ENCODE measurements around the gene RELN.
A peak's percentile ranks its signal among the peaks of the same experiment; 100 is the strongest.
"Not testable (repeated sequence)": the region's sequence is repeated elsewhere in the genome, so short reads cannot be mapped to it uniquely, and the experiment has no call there.

The RELN gene

GRCh38 chr7:103832438-103832837, 157.0 kb downstream of the RELN start:
- DNase-seq: no peak

- DNase-seq: no peak
Observed at GRCh38 chr7:103824251-103824650, 165.2 kb downstream of the RELN start.

- no peak for DNase-seq
Observed at GRCh38 chr7:103823084-103823483, 166.4 kb downstream of the RELN start.

GRCh38 chr7:103821092-103821491, 168.4 kb downstream of the RELN start:
- DNase-seq: no peak

DNA sequence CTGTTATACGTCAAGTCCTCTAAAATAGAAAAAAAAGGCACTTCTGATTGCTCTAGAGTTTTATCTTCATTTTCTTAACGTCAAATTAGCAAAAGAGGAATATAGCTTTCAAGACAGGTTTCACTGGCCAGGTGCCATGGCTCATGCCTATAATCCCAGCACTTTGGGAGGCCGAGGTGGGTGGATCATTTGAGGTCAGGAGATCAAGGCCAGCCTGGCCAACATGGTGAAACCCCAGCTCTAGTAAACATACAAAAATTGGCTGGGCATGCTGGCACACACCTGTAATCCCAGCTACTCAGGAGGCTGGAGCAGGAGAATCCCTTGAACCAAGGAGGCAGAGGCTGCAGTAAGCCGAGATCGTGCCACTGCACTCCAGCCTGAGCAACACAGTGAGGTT, 173.5 kb downstream of the RELN start:
- not testable (repeated sequence) for DNase-seq

DNA sequence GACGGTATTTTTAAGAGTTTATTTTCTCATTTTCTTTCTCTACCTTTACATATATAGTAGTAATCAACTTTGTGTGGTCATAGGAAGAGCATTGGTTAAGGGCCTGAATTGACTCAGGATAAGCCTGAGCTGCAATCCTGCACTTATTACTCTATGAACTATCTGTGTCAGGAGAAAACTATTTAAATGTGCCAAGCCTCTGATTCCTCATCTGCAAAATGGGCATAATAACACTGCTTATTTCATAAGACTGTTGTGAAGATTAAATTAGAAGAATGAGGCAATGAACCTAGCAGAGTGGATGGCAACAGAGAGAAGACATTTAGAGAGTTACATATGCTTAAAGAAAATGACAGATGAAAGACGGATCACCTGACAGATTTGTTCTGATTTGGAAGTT, 175.5 kb downstream of the RELN start:
- no peak for DNase-seq

DNA sequence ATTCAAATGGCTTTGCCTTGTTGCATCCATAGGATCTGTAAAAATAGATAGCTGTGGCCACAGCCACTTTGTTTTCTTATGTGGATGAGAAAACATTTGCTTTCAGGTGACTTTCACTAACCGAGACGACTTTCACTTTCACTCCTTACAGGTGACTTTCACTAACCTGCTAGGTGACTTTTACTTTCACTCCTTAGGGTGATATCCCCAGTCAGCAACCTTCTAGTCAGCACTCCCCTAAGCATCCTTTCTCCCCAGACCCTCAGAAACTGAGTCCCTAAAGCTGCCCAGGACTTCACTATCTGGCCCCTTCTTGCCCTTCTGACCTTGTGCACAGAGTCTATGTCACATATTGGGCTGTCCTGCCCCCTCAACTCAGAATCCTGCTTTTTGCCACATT, 177.5 kb downstream of the RELN start:
- DNase-seq: no peak

DNA sequence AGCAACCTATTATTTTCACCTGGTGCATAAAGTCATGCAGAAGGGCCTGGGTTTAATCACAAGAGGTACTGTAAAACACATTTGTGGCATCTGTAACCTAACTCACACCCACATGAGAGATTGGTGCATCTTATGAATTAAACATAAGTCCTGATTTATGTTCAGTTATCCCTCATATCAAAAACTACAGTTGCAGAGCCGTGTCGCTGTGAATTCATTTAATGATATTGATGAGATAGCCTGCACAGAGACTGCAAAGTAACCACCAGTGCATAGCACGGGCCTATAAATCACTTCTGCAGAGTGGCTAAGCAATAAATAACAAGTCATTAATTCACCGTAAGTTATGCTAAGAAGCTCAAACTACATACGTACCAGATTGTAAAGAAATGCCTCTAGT, 178.2 kb downstream of the RELN start:
- DNase-seq: peak; percentile 4

- peak; percentile 20 for DNase-seq
Observed at GRCh38 chr7:103810112-103810744, 179.2 kb downstream of the RELN start.

- DNase-seq: no peak
Observed at GRCh38 chr7:103809229-103809994, 180.0 kb downstream of the RELN start.

- no peak for DNase-seq
Observed at GRCh38 chr7:103805346-103805745, 184.1 kb downstream of the RELN start.

- DNase-seq: no peak
Observed at GRCh38 chr7:103803631-103804030, 185.8 kb downstream of the RELN start.

- DNase-seq: no peak
Observed at GRCh38 chr7:103799298-103799697, 190.2 kb downstream of the RELN start.

DNA sequence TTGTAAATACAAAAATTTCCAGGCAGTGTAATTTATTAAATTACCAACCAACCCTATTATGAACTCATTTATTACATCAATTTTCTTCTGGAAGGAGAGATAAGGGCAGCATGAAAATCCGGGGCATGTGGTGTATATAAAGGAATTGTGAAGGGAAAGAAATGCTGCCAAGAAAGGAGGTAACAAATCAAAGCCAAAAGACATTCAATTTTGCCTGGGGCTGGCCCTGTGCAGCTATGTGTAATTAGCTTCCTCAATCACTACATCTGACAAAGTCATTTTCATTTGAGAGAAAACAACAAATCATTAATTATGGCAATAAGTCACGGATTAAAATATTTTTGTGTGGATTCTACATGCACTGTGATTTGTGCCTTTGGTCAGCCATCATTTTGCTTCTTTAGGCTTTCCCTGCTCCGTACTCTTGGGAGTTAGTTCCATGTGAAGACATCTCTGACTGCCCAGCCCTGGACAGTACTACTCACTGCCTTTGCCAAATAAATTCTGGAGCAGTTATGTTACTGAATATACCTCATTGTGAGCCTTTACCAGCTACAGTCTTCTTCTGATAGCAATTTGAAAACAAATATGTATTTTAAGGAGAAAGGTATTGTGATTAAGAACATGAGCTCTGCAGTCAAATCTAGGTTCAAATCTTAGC, 191.7 kb downstream of the RELN start:
- DNase-seq: no peak

GRCh38 chr7:103796327-103796962, 193.0 kb downstream of the RELN start:
- DNase-seq: no peak

DNA sequence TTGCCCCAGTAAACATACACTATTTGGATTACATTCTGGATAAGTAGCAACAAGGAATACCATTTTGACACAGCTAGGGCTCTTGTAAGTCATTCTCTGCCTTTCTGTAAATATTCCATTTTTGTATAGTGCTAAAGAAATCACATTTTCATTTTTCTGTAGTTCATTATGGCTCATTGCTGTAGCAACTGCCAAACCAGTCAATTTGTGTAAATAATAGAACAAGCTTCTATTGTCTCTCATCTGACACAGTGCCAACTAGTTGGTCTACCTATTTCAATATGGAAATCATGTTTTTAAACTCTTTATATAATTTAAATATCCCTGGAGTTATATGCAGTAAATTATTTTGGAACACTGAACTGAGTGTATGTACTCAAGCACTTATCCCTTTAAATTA, 193.7 kb downstream of the RELN start:
- no peak for DNase-seq

DNA sequence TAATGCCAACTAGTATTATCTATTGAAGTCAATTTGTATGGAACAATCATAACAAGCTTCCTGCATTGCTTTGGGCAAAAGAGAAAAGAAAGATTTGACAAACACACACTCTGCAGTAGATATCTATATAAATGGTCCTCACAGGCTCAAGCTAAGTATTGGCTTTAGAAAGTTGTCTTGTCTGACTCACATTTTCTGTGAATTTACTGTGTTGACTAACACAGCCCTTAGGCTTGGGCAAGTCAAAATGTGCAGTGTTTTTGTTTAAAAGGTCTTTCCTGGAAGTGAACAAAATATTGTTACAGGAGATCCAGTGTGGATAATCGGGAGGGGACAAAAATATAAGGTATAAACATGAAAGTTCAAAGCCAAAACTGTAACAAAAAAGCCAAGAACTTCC, 194.4 kb downstream of the RELN start:
- DNase-seq: no peak

DNA sequence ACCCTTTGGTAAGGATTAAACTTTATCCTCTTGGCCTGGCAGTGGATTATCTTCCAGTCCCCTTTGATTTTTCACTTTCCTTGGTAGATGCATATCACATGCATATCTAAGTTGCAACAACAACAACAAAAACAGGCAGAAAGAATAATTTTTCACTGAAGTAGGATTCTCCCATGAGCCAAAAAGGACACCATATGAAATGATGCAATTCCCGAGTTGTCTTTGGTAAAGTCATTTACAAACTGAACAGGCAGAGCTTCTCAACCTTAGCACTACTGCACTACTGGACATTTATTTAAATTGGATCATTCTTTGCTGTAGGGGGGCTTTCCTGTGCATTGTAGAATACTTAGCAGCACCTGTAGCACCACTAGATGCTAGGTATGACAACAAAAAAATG, 195.0 kb downstream of the RELN start:
- DNase-seq: no peak

DNA sequence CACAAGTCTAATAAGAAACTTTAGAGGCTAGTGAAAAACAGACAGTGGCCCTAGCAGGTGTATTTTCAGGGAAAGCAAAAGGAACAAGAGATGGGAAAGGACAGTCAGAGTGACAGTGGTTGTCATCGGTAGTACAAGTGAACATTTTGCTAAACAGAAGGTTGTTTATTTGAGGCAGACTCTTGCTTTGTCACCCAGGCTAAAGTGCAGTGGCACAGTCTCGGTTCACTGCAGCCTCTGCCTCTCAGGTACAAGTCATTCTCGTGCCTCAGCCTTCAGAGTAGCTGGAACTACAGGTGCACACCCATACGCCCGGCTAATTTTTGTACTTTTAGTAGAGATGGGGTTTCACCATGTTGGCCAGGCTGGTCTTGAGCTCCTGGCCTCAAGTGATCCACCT, 195.8 kb downstream of the RELN start:
- no peak for DNase-seq

DNA sequence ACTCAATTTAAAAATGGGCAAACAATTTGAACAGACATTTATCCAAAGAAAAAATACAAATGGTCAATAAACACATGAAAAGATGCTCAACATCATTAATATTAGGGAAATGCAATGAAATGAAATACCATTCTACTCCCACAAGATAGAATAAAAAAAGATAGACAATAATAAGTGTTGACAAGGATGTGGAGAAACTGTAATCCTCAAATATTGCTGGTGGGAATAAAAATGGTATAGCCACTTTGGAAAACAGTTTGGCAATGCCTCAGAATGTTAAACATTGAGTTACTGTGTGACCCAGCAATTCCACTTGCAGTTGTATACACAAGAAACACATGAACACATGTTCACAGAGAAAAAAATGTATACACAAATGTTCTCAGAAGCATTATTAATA, 197.6 kb downstream of the RELN start:
- no peak for DNase-seq

- DNase-seq: not testable (repeated sequence)
Observed at GRCh38 chr7:103787041-103787440, 202.4 kb downstream of the RELN start.

DNA sequence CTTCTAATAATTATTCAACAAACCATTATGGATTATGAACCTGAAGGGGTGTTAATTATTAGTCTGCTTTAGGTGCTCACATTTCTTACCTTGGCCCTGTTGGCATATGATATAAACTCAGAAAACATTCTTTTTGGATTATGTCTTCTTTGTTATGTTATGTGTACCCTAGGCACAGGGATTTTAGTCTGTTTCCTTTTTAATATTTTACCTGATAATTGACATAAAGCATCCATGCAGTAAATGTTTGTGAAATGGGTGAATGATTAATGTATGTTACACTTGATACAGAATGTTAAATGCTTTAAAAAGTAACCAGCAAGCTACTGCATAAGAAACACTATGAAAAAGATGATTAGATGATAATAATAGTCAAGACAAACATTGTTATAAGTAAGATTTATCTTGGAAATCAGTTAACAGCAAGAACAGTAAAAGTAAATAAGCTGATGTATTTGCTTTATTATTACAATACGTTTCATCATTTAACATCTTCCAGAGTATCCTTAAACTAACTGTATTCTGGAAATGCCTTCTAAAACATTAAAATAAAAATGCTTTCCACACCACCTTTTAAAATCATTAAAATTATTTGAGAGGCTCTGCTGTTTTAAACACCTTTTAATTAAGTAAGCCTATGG, 204.7 kb downstream of the RELN start:
- no peak for DNase-seq

- no peak for DNase-seq
Observed at GRCh38 chr7:103781409-103781808, 208.0 kb downstream of the RELN start.
